ENCODE results near the gene CTU2.
A peak's percentile ranks its signal among the peaks of the same experiment; 100 is the strongest.

Gene CTU2

GRCh38 chr16:88732172-88732960 lies 26.1 kb downstream of the CTU2 start:
- no peak for DNase-seq

GRCh38 chr16:88732961-88733294 lies 26.6 kb downstream of the CTU2 start:
- DNase-seq = no peak

DNA sequence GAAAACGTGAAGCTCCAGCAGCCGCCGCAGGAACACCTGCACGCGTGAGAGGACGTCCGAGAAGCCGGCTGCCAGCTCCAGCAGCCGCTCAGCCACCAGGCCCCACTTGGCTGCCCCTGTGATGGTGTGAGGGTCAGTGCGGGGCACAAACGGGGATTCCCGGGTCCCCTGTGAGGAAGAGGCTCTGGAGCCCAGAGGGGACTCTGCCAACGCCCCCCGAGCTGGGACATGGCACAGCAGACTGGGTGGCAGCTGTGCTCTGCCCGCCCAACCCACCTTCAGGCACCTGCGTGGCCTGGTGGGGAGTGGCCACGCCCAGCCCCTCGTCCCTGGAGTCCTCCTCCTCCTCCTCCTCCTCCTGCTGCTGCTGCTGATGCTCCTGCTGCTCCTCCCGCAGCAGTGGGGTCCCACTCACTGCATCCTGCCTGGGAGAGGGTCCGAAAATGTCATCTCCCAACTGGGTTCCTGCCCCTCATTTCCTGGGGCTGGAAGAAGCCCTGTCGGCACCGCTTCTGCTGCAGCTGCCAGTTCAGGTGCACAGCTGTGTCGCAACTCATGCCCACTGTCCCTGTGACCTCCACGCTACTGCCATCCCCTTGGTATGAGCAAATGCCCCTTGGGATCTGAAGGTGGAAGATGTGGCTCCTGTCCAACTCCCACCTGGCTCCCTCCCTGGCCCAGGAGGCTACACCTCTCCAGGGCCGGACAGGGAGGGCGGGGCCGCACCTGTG lies 27.5 kb downstream of the CTU2 start:
- DNase-seq = no peak

DNA sequence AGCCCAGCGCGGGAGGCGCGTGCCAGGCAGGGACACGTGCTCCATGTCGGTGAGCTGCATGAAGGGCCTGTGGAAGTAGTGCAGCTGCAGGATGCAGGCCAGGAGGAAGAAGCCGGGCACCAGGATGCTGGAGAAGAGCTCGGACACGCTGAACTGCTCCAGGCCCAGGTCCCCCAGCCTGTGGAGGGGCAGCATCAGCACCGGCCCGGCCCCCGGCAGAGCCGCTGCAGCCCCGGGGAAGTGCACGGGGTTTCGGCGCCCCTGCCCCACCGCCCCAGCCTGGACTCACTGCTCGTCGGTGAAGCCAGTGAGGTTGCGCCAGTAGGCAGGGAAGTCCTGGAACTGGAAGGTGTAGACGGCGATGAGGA lies 28.0 kb downstream of the CTU2 start:
- DNase-seq = no peak

- no peak for DNase-seq
These were observed 28.8 kb downstream of the CTU2 start for GRCh38 chr16:88735121-88735520.

GRCh38 chr16:88735616-88736015 lies 29.3 kb downstream of the CTU2 start:
- DNase-seq = no peak

DNA sequence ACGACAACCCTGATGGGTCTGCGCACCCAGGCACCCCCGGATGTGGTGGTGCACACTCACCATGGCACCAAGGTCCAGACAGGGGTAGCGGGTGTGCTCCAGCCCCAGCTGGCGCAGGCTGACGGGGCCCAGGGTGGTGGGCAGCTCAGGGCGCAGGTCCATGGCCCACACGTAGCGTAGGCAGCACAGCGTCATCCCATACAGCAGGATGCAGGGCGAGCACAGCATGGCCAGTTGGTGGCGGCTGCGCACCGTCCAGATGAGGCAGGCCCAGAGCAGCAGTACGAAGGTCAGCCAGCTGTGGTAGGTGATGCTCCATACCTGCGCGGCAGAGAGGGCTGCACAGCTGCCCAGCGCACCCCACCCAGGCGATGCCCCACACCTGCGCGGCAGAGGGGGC lies 29.8 kb downstream of the CTU2 start:
- DNase-seq = no peak

GRCh38 chr16:88736496-88736895 lies 30.2 kb downstream of the CTU2 start:
- DNase-seq = no peak

GRCh38 chr16:88737298-88738150 lies 31.2 kb downstream of the CTU2 start:
- peak; percentile 31 to 45 for DNase-seq

- DNase-seq = no peak
These were observed 32.1 kb downstream of the CTU2 start for GRCh38 chr16:88738151-88739084.

GRCh38 chr16:88739139-88739976 lies 33.1 kb downstream of the CTU2 start:
- DNase-seq = no peak

DNA sequence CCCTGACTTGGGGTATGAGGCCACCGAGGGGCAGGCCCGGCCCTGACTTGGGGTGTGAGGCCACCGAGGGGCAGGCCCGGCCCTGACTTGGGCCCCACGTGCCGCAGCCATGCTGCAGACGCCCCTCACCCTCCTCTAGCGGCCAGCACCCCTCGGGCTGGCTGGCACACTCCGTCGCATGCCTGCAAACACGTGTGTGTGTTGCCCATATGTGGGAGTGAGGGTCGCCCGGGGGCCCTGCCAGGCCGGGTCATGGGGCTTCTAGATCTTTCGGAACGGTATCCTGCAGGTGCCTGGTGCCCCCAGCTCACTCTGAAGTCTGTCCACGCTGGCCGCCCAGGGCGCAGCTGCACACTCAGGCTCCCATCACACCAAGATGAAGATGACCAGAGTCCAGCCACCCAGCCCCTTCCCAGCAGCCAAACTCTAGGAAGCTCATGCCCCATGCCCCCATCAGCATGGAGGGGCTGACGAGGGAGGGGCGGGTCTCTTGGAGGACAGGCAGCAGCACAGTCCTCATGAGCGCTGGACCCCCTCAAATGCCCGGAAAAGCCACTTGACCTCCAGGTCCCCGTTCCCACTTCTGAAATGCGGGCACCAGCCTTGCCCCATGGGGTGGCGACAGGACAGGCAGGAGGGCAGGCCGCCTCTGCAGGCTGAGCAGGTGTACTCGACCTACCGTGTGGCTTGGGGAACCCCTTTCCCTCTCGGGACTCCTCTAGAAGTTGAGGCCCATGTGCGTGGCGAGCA lies 33.8 kb downstream of the CTU2 start:
- no peak for DNase-seq

- no peak for DNase-seq
These were observed 34.4 kb downstream of the CTU2 start for GRCh38 chr16:88740727-88741055.

DNA sequence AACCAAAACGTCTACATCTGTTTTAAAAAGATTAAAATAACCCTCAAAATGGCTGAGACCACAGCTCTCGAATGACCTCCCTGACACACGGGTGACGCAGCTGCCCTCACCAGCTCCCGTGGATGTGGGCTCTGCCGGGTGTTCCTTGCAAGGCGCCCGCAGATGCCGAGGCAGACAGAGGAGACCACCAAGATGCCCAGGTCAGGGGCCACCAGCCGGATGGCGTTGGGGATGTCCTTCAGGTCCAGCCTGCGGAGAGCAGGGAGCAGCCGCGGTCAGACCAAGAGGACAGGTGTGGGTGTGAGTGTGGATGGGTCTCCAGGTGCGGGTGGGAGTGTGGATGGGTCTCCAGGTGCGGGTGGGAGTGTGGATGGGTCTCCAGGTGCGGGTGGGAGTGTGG lies 35.1 kb downstream of the CTU2 start:
- DNase-seq = no peak

DNA sequence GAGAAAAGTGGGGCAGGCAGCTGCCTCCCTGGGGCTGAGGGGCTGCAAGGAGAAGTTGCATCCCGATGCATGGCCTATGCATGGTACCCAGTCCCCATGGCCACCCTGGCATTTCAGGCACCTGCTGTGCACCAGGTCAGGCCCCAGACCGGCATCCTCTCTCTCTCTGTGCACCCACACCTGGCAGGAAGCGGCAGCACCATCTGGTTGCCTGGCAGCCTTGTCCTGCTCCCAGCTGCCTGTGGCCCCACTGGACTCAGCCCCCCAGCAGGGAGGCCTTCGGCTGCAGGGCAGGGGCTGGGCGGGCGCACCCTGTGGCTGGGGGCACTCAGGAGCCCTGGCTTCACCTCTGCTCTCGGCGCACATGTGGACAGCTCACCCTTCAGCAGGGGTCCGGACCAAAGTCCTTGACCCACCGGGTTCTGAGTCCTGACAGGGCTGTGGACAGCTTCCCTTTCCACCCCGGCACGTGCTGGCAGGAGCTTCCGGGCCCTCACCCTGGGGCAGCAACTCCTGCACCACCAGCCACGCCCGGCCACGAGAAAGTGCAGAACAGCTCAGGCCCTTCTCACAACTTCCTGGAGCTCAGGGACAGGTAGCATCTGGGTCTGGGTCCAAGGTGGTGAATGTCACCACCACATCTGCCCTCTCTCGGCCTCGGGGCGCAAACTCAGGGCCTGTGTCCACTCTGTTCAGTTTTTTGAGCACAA lies 36.7 kb downstream of the CTU2 start:
- no peak for DNase-seq

- peak; percentile 18 to 61 for DNase-seq
These were observed 37.6 kb downstream of the CTU2 start for GRCh38 chr16:88743693-88744576.

GRCh38 chr16:88744577-88745521 lies 38.5 kb downstream of the CTU2 start:
- no peak for DNase-seq

- DNase-seq = no peak
These were observed 40.2 kb downstream of the CTU2 start for GRCh38 chr16:88746506-88746905.

Data from hippocampal formation (tissue), 2 donors.